Loucy (cell line): ENCODE data around the gene DDX24.

ENCODE experiments used
- H2AFZ ChIP-seq: fragments of 200-600 bp; sonication (generic); 2 replicates; pipeline ENCODE4 v1.6.0; 2016; ENCODE audit warnings: antibody characterized with exemption, mild to moderate bottlenecking, low read length, moderate library complexity
- H3F3A ChIP-seq: fragments of 200-600 bp; 2 replicates; pipeline ENCODE4 v1.6.0; 2016; ENCODE audit warnings: antibody characterized with exemption, low read depth, mild to moderate bottlenecking
- H3K27me3 ChIP-seq: fragments of 200-600 bp; sonication (generic); 2 replicates; pipeline ENCODE4 v1.6.1; 2014; ENCODE audit warnings: low read length, mild to moderate bottlenecking; ENCODE audit not compliant: insufficient read depth, poor library complexity, severe bottlenecking
- H3K36me3 ChIP-seq: fragments of 200-600 bp; sonication (generic); 2 replicates; pipeline ENCODE4 v1.6.1; 2016; ENCODE audit warnings: low read length; ENCODE audit not compliant: insufficient read depth
- H3K4me1 ChIP-seq: fragments of 200-600 bp; sonication (generic); 2 replicates; pipeline ENCODE4 v1.5.1; 2014; ENCODE audit warnings: low read length, mild to moderate bottlenecking; ENCODE audit not compliant: insufficient read depth, poor library complexity, severe bottlenecking
- H3K4me2 ChIP-seq: fragments of 200-600 bp; sonication (generic); 2 replicates; pipeline ENCODE4 v1.6.0; 2014; ENCODE audit warnings: antibody characterized with exemption, low read length, low read depth, mild to moderate bottlenecking; ENCODE audit not compliant: poor library complexity, severe bottlenecking
- H3K4me3 ChIP-seq: fragments of 200-600 bp; sonication (generic); 2 replicates; pipeline ENCODE4 v1.5.1; 2014; ENCODE audit warnings: low read length, mild to moderate bottlenecking, mixed read lengths; ENCODE audit not compliant: poor library complexity, severe bottlenecking
- H3K79me2 ChIP-seq: fragments of 200-600 bp; sonication (generic); 2 replicates; pipeline ENCODE4 v1.6.1; 2014; ENCODE audit warnings: low read length; ENCODE audit not compliant: insufficient read depth
- H3K9ac ChIP-seq: fragments of 200-600 bp; sonication (generic); 2 replicates; pipeline ENCODE4 v1.6.0; 2014; ENCODE audit warnings: mild to moderate bottlenecking, low read depth, low read length, moderate library complexity; ENCODE audit not compliant: poor library complexity, severe bottlenecking
- H3K9me2 ChIP-seq: fragments of 200-600 bp; sonication (generic); replicated peaks from 2 replicates; pipeline ENCODE4 v1.6.1; 2016; ENCODE audit warnings: low read depth, low read length, mixed read lengths
- H3K9me3 ChIP-seq: fragments of 200-600 bp; sonication (generic); 2 replicates; pipeline ENCODE4 v1.6.1; 2014; ENCODE audit warnings: mild to moderate bottlenecking, antibody characterized with exemption, low read length, low read depth; ENCODE audit not compliant: insufficient read depth
- H4K20me1 ChIP-seq: fragments of 200-600 bp; sonication (generic); 2 replicates; pipeline ENCODE4 v1.6.0; 2014; ENCODE audit warnings: antibody characterized with exemption, low read length, mild to moderate bottlenecking; ENCODE audit not compliant: insufficient read depth, poor library complexity, severe bottlenecking
- CTCF ChIP-seq: fragments of 200-600 bp; sonication (generic); conservative IDR thresholded peaks from 2 replicates; pipeline ENCODE4 v1.5.1; 2014; ENCODE audit warnings: mild to moderate bottlenecking, antibody characterized with exemption, low read length
- EZH2phosphoT487 ChIP-seq: fragments of 200-600 bp; IDR thresholded peaks from 2 replicates; pipeline ENCODE4 v1.6.1; 2018; ENCODE audit warnings: antibody characterized with exemption, mild to moderate bottlenecking, moderate library complexity, borderline replicate concordance

DDX24 gene

GRCh38 chr14:94029265-94029664 lies 51.7 kb downstream of the DDX24 start:
- no peak for TF ChIP-seq EZH2phosphoT487
- TF ChIP-seq CTCF, result no peak
- Histone ChIP-seq H3K4me1 (no peaks in the 10 kb centered on the region), H3F3A (no peaks in the 10 kb centered on the region), H2AFZ (no peak overlapping the region), H3K27me3 (no peaks in the 10 kb centered on the region), H3K9me2 (no peaks in the 10 kb centered on the region), H3K79me2 (no peaks in the 10 kb centered on the region), H3K4me2 (no peak overlapping the region), H3K4me3 (no peak overlapping the region), H3K9ac (no peak overlapping the region), H3K36me3 (no peaks in the 10 kb centered on the region), H3K9me3 (no peaks in the 10 kb centered on the region), H4K20me1 (no peaks in the 10 kb centered on the region)

GRCh38 chr14:94028450-94028826 lies 52.6 kb downstream of the DDX24 start:
- H3K4me2 ChIP-seq, result no peak overlapping the region
- no peaks in the 10 kb centered on the region for H4K20me1 ChIP-seq

GRCh38 chr14:94027566-94028449 lies 53.2 kb downstream of the DDX24 start:
- no peak overlapping the region for H3K9ac ChIP-seq
- H3K4me2 ChIP-seq, result no peak overlapping the region
- no peaks in the 10 kb centered on the region for H3K9me3 ChIP-seq
- no peak overlapping the region for H2AFZ ChIP-seq
- H3F3A ChIP-seq, result no peaks in the 10 kb centered on the region
- TF ChIP-seq EZH2phosphoT487 (no peak), CTCF (no peak)
- H3K79me2 ChIP-seq, result no peaks in the 10 kb centered on the region
- H3K9me2 ChIP-seq, result no peaks in the 10 kb centered on the region
- H3K27me3 ChIP-seq, result no peaks in the 10 kb centered on the region
- H4K20me1 ChIP-seq, result no peaks in the 10 kb centered on the region
- H3K36me3 ChIP-seq, result no peaks in the 10 kb centered on the region
- no peak overlapping the region for H3K4me3 ChIP-seq
- H3K4me1 ChIP-seq, result no peaks in the 10 kb centered on the region

More at GRCh38 chr14:94028450-94028826, 52.6 kb downstream of the DDX24 start:
- no peaks in the 10 kb centered on the region for H3K4me1 ChIP-seq
- H3K9me2 ChIP-seq, result no peaks in the 10 kb centered on the region
- H2AFZ ChIP-seq, result no peak overlapping the region
- H3K4me3 ChIP-seq, result no peak overlapping the region
- TF ChIP-seq EZH2phosphoT487 (no peak), CTCF (no peak)
- no peaks in the 10 kb centered on the region for H3K79me2 ChIP-seq
- H3K9me3 ChIP-seq, result no peaks in the 10 kb centered on the region
- H3K36me3 ChIP-seq, result no peaks in the 10 kb centered on the region
- H3K27me3 ChIP-seq, result no peaks in the 10 kb centered on the region
- H3F3A ChIP-seq, result no peaks in the 10 kb centered on the region
- H3K9ac ChIP-seq, result no peak overlapping the region
